ENCODE measurements around the gene CNKSR1. TPM values are rescaled to one million over a fixed set of nuclear protein-coding genes. Genes with fewer than 3 reads are reported as not detected.

CNKSR1 gene
- total and polyA plus RNA-seq, 2 of the 4 experiments (the other 2 are of a cell fraction): 0.43 TPM; not detected in 1

GRCh38 chr1:26142159-26142558, 35.1 kb upstream of the CNKSR1 start:
- H3K27me3 ChIP-seq (ENCODE audit: control insufficient read depth, insufficient read depth, low read length): peaks cover 6% of the 10 kb centered on the region
- no peak overlapping the region for H2AK9ac ChIP-seq (replicated peaks; ENCODE audit: low read depth, low read length, poor library complexity)
- no peak overlapping the region for H3K27ac ChIP-seq (ENCODE audit: insufficient read depth, low read length)
- H2BK5ac ChIP-seq (ENCODE audit: low read depth, low read length, poor library complexity, severe bottlenecking): no peak overlapping the region
- dilution Hi-C loops (cut with HindIII; ENCODE audit: low sequenced_read_pairs, unreplicated experiment): no loop called here
- H3K14ac ChIP-seq (replicated peaks; ENCODE audit: low read depth, low read length): no peak overlapping the region
- no peak overlapping the region for H3K4ac ChIP-seq (ENCODE audit: low read depth, low read length)
- in situ Hi-C loops (cut with MboI; ENCODE audit: low sequenced_read_pairs): no loop called here
- H3K23ac ChIP-seq (ENCODE audit: low read depth, low read length): no peak overlapping the region
- H3K36me3 ChIP-seq (ENCODE audit: control insufficient read depth, insufficient read depth, low read length): no peaks in the 10 kb centered on the region
- no peak for ATAC-seq (ENCODE audit: low read depth)
- WGBS, 2 experiments (ENCODE audit: extremely low coverage in 2 of 2, insufficient read length in 1 of 2): no CpG with 5 or more reads among the region's 8 CpGs
- TF ChIP-seq MAFK (IDR thresholded peaks at IDR 0.05; ENCODE audit: low read depth, low read length): no peak
- no peak for TF ChIP-seq CTCF (conservative IDR thresholded peaks at IDR 0.05; ENCODE audit: low read depth, low read length)
- no peak for TF ChIP-seq RAD21 (IDR thresholded peaks at IDR 0.05; ENCODE audit: low read length)
- TF ChIP-seq MAZ (IDR thresholded peaks at IDR 0.05; ENCODE audit: borderline replicate concordance, low read depth, low read length): no peak
- TF ChIP-seq RFX5 (IDR thresholded peaks at IDR 0.05; ENCODE audit: low read depth, low read length): no peak
- no peak for TF ChIP-seq BHLHE40 (IDR thresholded peaks at IDR 0.05; ENCODE audit: low read depth, low read length)
- no peak for TF ChIP-seq ELK1 (IDR thresholded peaks at IDR 0.05; ENCODE audit: borderline replicate concordance, low read depth, low read length)
- TF ChIP-seq RCOR1 (IDR thresholded peaks at IDR 0.05; ENCODE audit: insufficient replicate concordance, low read length): no peak
- TF ChIP-seq USF2 (IDR thresholded peaks at IDR 0.05; ENCODE audit: low read depth, low read length): no peak
- TF ChIP-seq SMC3 (IDR thresholded peaks at IDR 0.05; ENCODE audit: low read depth, low read length): no peak
- TF ChIP-seq NFE2L2 (IDR thresholded peaks at IDR 0.05; ENCODE audit: low read depth, low read length): no peak
- TF ChIP-seq CEBPB (IDR thresholded peaks at IDR 0.05; ENCODE audit: low read depth, low read length): no peak
- TF ChIP-seq POLR2A (IDR thresholded peaks at IDR 0.05; ENCODE audit: low read depth, low read length): no peak
- no peak overlapping the region for H4K91ac ChIP-seq (ENCODE audit: insufficient read depth, low read depth, low read length)
- intact Hi-C loops (cut with micrococcal nuclease): no loop called here
- no peak overlapping the region for H3K4me2 ChIP-seq (ENCODE audit: low read depth, low read length)
- H3K9me3 ChIP-seq (ENCODE audit: control insufficient read depth, insufficient read depth, low read length): no peaks in the 10 kb centered on the region
- H3K18ac ChIP-seq (ENCODE audit: low read depth, low read length): no peak overlapping the region
- no peak overlapping the region for H3K4me3 ChIP-seq (ENCODE audit: insufficient read depth, low read depth, low read length)
- ChIA-PET POLR2A (ENCODE audit: unreplicated experiment) (no interaction called here), CTCF (interaction anchor here (1.0 kb wide), 1 partner anchor 106 kb away, joined by 3 read pairs; no protein-coding TSS in a partner anchor)
- no peak for DNase-seq
- H4K5ac ChIP-seq (ENCODE audit: low read depth, low read length): no peak overlapping the region
- H2AFZ ChIP-seq (replicated peaks; ENCODE audit: low read length, poor library complexity): no peak overlapping the region
- no peak overlapping the region for H2BK20ac ChIP-seq (ENCODE audit: low read depth, low read length)
- no TSS peak for BruUV-seq (replicated peaks)
- no peak overlapping the region for H2BK120ac ChIP-seq (ENCODE audit: low read depth, low read length)
- H3K9ac ChIP-seq (ENCODE audit: low read depth, low read length): no peak overlapping the region
- H4K8ac ChIP-seq (ENCODE audit: low read depth in 2 of 2, low read length in 2 of 2): no peak overlapping the region
- no peak overlapping the region for H3K56ac ChIP-seq (ENCODE audit: extremely low read depth, insufficient read depth, low read length)
- H2AK5ac ChIP-seq (ENCODE audit: low read depth, low read length): no peak overlapping the region
- H3K79me1 ChIP-seq (ENCODE audit: low read depth in 1 of 2, low read length in 2 of 2): no peaks in the 10 kb centered on the region
- H2BK15ac ChIP-seq (ENCODE audit: low read depth, low read length): no peak overlapping the region
- H4K20me1 ChIP-seq (ENCODE audit: insufficient read depth, low read length): no peaks in the 10 kb centered on the region
- no peaks in the 10 kb centered on the region for H3K9me1 ChIP-seq (ENCODE audit: insufficient read depth, low read length)
- no peaks in the 10 kb centered on the region for H3K4me1 ChIP-seq (ENCODE audit: control insufficient read depth, insufficient read depth, low read length)

All from IMR-90 (cell line).